Loucy (cell line): Measurements from ENCODE around the gene DDX49.

Experiments used
- H2AFZ ChIP-seq: fragments of 200-600 bp; sonication (generic); 2 replicates; pipeline ENCODE4 v1.6.0; 2016; ENCODE audit warnings: antibody characterized with exemption, mild to moderate bottlenecking, low read length, moderate library complexity
- H3F3A ChIP-seq: fragments of 200-600 bp; 2 replicates; pipeline ENCODE4 v1.6.0; 2016; ENCODE audit warnings: antibody characterized with exemption, low read depth, mild to moderate bottlenecking
- H3K27me3 ChIP-seq: fragments of 200-600 bp; sonication (generic); 2 replicates; pipeline ENCODE4 v1.6.1; 2014; ENCODE audit warnings: low read length, mild to moderate bottlenecking; ENCODE audit not compliant: insufficient read depth, poor library complexity, severe bottlenecking
- H3K36me3 ChIP-seq: fragments of 200-600 bp; sonication (generic); 2 replicates; pipeline ENCODE4 v1.6.1; 2016; ENCODE audit warnings: low read length; ENCODE audit not compliant: insufficient read depth
- H3K4me1 ChIP-seq: fragments of 200-600 bp; sonication (generic); 2 replicates; pipeline ENCODE4 v1.5.1; 2014; ENCODE audit warnings: low read length, mild to moderate bottlenecking; ENCODE audit not compliant: insufficient read depth, poor library complexity, severe bottlenecking
- H3K4me2 ChIP-seq: fragments of 200-600 bp; sonication (generic); 2 replicates; pipeline ENCODE4 v1.6.0; 2014; ENCODE audit warnings: antibody characterized with exemption, low read length, low read depth, mild to moderate bottlenecking; ENCODE audit not compliant: poor library complexity, severe bottlenecking
- H3K4me3 ChIP-seq: fragments of 200-600 bp; sonication (generic); 2 replicates; pipeline ENCODE4 v1.5.1; 2014; ENCODE audit warnings: low read length, mild to moderate bottlenecking, mixed read lengths; ENCODE audit not compliant: poor library complexity, severe bottlenecking
- H3K79me2 ChIP-seq: fragments of 200-600 bp; sonication (generic); 2 replicates; pipeline ENCODE4 v1.6.1; 2014; ENCODE audit warnings: low read length; ENCODE audit not compliant: insufficient read depth
- H3K9ac ChIP-seq: fragments of 200-600 bp; sonication (generic); 2 replicates; pipeline ENCODE4 v1.6.0; 2014; ENCODE audit warnings: mild to moderate bottlenecking, low read depth, low read length, moderate library complexity; ENCODE audit not compliant: poor library complexity, severe bottlenecking
- H3K9me2 ChIP-seq: fragments of 200-600 bp; sonication (generic); replicated peaks from 2 replicates; pipeline ENCODE4 v1.6.1; 2016; ENCODE audit warnings: low read depth, low read length, mixed read lengths
- H3K9me3 ChIP-seq: fragments of 200-600 bp; sonication (generic); 2 replicates; pipeline ENCODE4 v1.6.1; 2014; ENCODE audit warnings: mild to moderate bottlenecking, antibody characterized with exemption, low read length, low read depth; ENCODE audit not compliant: insufficient read depth
- H4K20me1 ChIP-seq: fragments of 200-600 bp; sonication (generic); 2 replicates; pipeline ENCODE4 v1.6.0; 2014; ENCODE audit warnings: antibody characterized with exemption, low read length, mild to moderate bottlenecking; ENCODE audit not compliant: insufficient read depth, poor library complexity, severe bottlenecking
- EZH2phosphoT487 ChIP-seq: fragments of 200-600 bp; IDR thresholded peaks from 2 replicates; pipeline ENCODE4 v1.6.1; 2018; ENCODE audit warnings: antibody characterized with exemption, mild to moderate bottlenecking, moderate library complexity, borderline replicate concordance
- TF ChIP-seq, protein P1 (sequence below): fragments of 200-600 bp; sonication (generic); conservative IDR thresholded peaks from 2 replicates; pipeline ENCODE4 v1.5.1; 2014; ENCODE audit warnings: mild to moderate bottlenecking, antibody characterized with exemption, low read length

The DDX49 gene

DNA sequence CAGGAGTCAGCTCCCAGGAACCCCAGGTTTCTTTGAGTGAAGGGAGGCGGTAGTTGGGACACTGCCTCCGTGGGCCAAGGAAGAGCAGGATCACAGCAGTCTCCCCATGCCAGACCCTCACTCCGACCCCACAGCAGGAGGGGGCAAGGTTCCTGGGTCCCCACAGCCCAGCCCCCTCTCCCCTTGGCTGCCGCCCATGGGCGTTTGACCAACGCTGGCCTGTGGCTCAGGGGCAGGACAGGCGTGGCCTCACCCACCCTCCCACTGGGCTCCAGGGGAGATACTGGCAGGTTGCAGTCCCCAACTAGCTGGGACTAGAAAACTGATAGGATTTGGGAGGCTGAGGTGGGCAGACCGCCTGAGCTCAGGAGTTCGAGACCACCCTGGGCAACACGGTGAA, 9.5 kb upstream of the DDX49 start:
- no peaks in the 10 kb centered on the region for H3K9me3 ChIP-seq
- TF ChIP-seq, protein P1, sequence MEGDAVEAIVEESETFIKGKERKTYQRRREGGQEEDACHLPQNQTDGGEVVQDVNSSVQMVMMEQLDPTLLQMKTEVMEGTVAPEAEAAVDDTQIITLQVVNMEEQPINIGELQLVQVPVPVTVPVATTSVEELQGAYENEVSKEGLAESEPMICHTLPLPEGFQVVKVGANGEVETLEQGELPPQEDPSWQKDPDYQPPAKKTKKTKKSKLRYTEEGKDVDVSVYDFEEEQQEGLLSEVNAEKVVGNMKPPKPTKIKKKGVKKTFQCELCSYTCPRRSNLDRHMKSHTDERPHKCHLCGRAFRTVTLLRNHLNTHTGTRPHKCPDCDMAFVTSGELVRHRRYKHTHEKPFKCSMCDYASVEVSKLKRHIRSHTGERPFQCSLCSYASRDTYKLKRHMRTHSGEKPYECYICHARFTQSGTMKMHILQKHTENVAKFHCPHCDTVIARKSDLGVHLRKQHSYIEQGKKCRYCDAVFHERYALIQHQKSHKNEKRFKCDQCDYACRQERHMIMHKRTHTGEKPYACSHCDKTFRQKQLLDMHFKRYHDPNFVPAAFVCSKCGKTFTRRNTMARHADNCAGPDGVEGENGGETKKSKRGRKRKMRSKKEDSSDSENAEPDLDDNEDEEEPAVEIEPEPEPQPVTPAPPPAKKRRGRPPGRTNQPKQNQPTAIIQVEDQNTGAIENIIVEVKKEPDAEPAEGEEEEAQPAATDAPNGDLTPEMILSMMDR, result no peak
- no peak for TF ChIP-seq EZH2phosphoT487

DNA sequence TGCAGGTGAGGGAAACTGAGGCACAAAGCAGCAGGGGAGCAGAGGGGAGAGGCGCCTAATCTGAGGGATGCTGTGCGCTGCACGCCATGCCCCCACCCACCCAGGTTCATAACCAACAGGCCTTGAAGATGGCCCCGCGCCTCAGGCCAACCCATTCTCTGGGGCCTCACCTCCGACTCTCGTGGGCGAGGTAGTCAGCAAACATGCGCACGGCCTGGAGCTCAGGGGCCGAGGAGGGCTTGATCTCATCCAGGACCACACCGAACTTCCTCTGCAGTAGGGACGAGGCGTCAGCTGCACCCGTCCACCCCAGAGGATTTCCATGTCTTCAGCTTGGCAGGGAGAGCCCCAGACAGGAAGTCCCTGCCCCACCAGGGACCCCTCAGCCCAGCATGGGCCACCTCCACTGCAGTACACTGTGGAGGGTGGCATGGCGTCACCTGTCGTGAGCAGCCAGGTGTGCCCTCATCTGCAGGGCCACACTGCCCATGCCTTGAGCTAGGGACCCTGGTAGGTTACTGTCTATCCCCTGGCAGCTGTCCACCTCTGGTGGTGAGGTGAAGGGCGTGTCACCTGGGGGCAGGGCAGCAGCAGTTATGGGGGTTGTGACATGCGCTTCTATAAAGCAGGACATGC, 8.6 kb upstream of the DDX49 start:
- no peak for TF ChIP-seq EZH2phosphoT487
- TF ChIP-seq, protein P1, result no peak
- Histone ChIP-seq H3K4me2 (no peak overlapping the region), H3K9me2 (no peaks in the 10 kb centered on the region), H2AFZ (no peak overlapping the region), H3F3A (no peaks in the 10 kb centered on the region), H3K4me1 (peaks cover 3% of the 10 kb centered on the region), H4K20me1 (peaks cover 7% of the 10 kb centered on the region), H3K9ac (no peak overlapping the region), H3K9me3 (no peaks in the 10 kb centered on the region), H3K79me2 (peaks cover 31% of the 10 kb centered on the region), H3K27me3 (no peaks in the 10 kb centered on the region), H3K4me3 (no peak overlapping the region), H3K36me3 (no peaks in the 10 kb centered on the region; the same call in 1 of the 2 replicates)

More for the DNA sequence above, 9.5 kb upstream of the DDX49 start:
- H2AFZ ChIP-seq, result no peak overlapping the region
- H3K4me1 ChIP-seq, result no peaks in the 10 kb centered on the region
- no peak overlapping the region for H3K4me3 ChIP-seq
- no peaks in the 10 kb centered on the region; the same call in 1 of the 2 replicates for H3K36me3 ChIP-seq
- H3K4me2 ChIP-seq, result no peak overlapping the region
- H3K9ac ChIP-seq, result no peak overlapping the region
- no peaks in the 10 kb centered on the region for H3K9me2 ChIP-seq
- H4K20me1 ChIP-seq, result peaks cover 2% of the 10 kb centered on the region
- no peaks in the 10 kb centered on the region for H3K27me3 ChIP-seq
- no peaks in the 10 kb centered on the region for H3F3A ChIP-seq
- peaks cover 22% of the 10 kb centered on the region; the same call in 1 of the 2 replicates for H3K79me2 ChIP-seq

DNA sequence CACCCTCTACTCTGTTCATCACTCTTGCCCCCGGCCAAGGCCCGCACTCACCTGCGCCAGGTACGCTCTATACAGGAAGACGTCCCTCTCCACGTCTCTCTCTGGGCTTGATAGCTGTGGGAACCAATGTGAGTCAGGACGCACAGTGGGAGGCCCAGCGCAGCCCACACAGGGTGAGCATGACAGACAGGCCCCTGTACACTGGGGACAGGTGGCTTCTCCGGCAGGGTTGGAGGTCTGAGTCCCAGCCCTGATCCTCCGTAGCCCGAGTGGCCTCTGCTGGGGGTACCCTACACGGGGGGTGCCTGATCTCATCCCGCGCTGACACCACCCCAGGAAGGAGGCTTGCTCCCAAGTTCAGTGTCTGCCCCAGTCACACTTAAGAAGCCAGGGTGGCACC, 6.6 kb upstream of the DDX49 start:
- H4K20me1 ChIP-seq, result peaks cover 10% of the 10 kb centered on the region
- H2AFZ ChIP-seq, result no peak overlapping the region
- H3K36me3 ChIP-seq, result no peaks in the 10 kb centered on the region; the same call in 1 of the 2 replicates
- no peak overlapping the region for H3K4me2 ChIP-seq
- H3K4me1 ChIP-seq, result peaks cover 3% of the 10 kb centered on the region
- no peaks in the 10 kb centered on the region for H3K9me2 ChIP-seq
- no peak overlapping the region for H3K4me3 ChIP-seq
- H3K9me3 ChIP-seq, result no peaks in the 10 kb centered on the region
- TF ChIP-seq, protein P1, result no peak
- TF ChIP-seq EZH2phosphoT487, result no peak
- H3K79me2 ChIP-seq, result peaks cover 48% of the 10 kb centered on the region
- no peaks in the 10 kb centered on the region for H3F3A ChIP-seq
- no peak overlapping the region for H3K9ac ChIP-seq
- H3K27me3 ChIP-seq, result no peaks in the 10 kb centered on the region
